Measurements from ENCODE around the gene TRAF5.

The TRAF5 gene

GRCh38 chr1:211359876-211360275 is 33.2 kb downstream of the TRAF5 start:
- TF ChIP-seq REST (IDR thresholded peaks at IDR 0.05; ENCODE audit: insufficient read depth in 1 of 2, low read depth in 2 of 2, low read length in 2 of 2) (no peak), POLR2AphosphoS5 (IDR thresholded peaks at IDR 0.05; ENCODE audit: low read depth, low read length) (no peak), SIN3A (IDR thresholded peaks at IDR 0.05; ENCODE audit: borderline replicate concordance, insufficient read depth, low read length) (no peak)

GRCh38 chr1:211361202-211361601 is 34.6 kb downstream of the TRAF5 start:
- no peak for TF ChIP-seq POLR2AphosphoS5 (IDR thresholded peaks at IDR 0.05; ENCODE audit: low read depth, low read length)
- no peak for TF ChIP-seq TAF1 (IDR thresholded peaks at IDR 0.05; ENCODE audit: borderline replicate concordance, insufficient read depth, low read length)
- TF ChIP-seq SIN3A (IDR thresholded peaks at IDR 0.05; ENCODE audit: borderline replicate concordance, insufficient read depth, low read length) = no peak
- no peak for TF ChIP-seq FOXP2 (optimal IDR thresholded peaks at IDR 0.05; ENCODE audit: borderline replicate concordance, extremely low read depth, extremely low read length, insufficient read depth)
- TF ChIP-seq REST (IDR thresholded peaks at IDR 0.05; ENCODE audit: insufficient read depth in 1 of 2, low read depth in 2 of 2, low read length in 2 of 2) = no peak

GRCh38 chr1:211369640-211370039 is 43.0 kb downstream of the TRAF5 start:
- TF ChIP-seq SIN3A (IDR thresholded peaks at IDR 0.05; ENCODE audit: borderline replicate concordance, insufficient read depth, low read length) = no peak
- no peak for TF ChIP-seq REST (IDR thresholded peaks at IDR 0.05; ENCODE audit: insufficient read depth in 1 of 2, low read depth in 2 of 2, low read length in 2 of 2)
- no peak for TF ChIP-seq POLR2AphosphoS5 (IDR thresholded peaks at IDR 0.05; ENCODE audit: low read depth, low read length)
- no peak for TF ChIP-seq FOXP2 (optimal IDR thresholded peaks at IDR 0.05; ENCODE audit: borderline replicate concordance, extremely low read depth, extremely low read length, insufficient read depth)
- TF ChIP-seq TAF1 (IDR thresholded peaks at IDR 0.05; ENCODE audit: borderline replicate concordance, insufficient read depth, low read length) = no peak

- no peak for TF ChIP-seq SIN3A (IDR thresholded peaks at IDR 0.05; ENCODE audit: borderline replicate concordance, insufficient read depth, low read length)
- TF ChIP-seq TAF1 (IDR thresholded peaks at IDR 0.05; ENCODE audit: borderline replicate concordance, insufficient read depth, low read length) = no peak
- TF ChIP-seq FOXP2 (optimal IDR thresholded peaks at IDR 0.05; ENCODE audit: borderline replicate concordance, extremely low read depth, extremely low read length, insufficient read depth) = no peak
- TF ChIP-seq POLR2AphosphoS5 (IDR thresholded peaks at IDR 0.05; ENCODE audit: low read depth, low read length) = no peak
Observed at GRCh38 chr1:211370669-211371068, 44.0 kb downstream of the TRAF5 start.

GRCh38 chr1:211371406-211372105 is 44.9 kb downstream of the TRAF5 start:
- no peak for TF ChIP-seq TAF1 (IDR thresholded peaks at IDR 0.05; ENCODE audit: borderline replicate concordance, insufficient read depth, low read length)
- TF ChIP-seq REST (IDR thresholded peaks at IDR 0.05; ENCODE audit: insufficient read depth in 1 of 2, low read depth in 2 of 2, low read length in 2 of 2) = no peak
